MG63 (cell line): ENCODE data around the gene TMBIM4. TPM values are rescaled to one million over a fixed set of nuclear protein-coding genes. Genes with fewer than 3 reads are reported as not detected.
"Not testable (repeated sequence)": the region's sequence is repeated elsewhere in the genome, so short reads cannot be mapped to it uniquely, and the experiment has no call there.

Experiments
- DNase-seq: peaks from one replicate; pipeline ENCODE4 v3.0.0-alpha.2; 2020
- H3K27me3 ChIP-seq: fragments of 250-450 bp; sonication (Bioruptor Pico); 2 replicates; pipeline ENCODE4 v1.5.1; 2020; ENCODE audit warnings: mild to moderate bottlenecking, moderate library complexity
- H3K36me3 ChIP-seq: fragments of 250-450 bp; sonication (Bioruptor Pico); 2 replicates; pipeline ENCODE4 v1.5.1; 2020; ENCODE audit warnings: mild to moderate bottlenecking, moderate library complexity
- H3K4me3 ChIP-seq: fragments of 250-450 bp; sonication (Bioruptor Pico); 2 replicates; pipeline ENCODE4 v1.5.1; 2020; ENCODE audit warnings: mild to moderate bottlenecking, moderate library complexity
- H3K9me3 ChIP-seq: fragments of 250-450 bp; sonication (Bioruptor Pico); 2 replicates; pipeline ENCODE4 v1.5.1; 2020; ENCODE audit warnings: mild to moderate bottlenecking, moderate library complexity
- total RNA-seq: library from RNA; depleted of rRNA; stranded (reverse); fragments of >200 nt; shearing (Covaris generic); gene quantifications from 2 replicates; pipeline ENCODE4 v1.2.3, GENCODE V29; 2014; ENCODE audit warnings: low replicate concordance

TMBIM4 gene
- total RNA-seq, 1 experiment from 2014 or later = 16.4 TPM

DNA sequence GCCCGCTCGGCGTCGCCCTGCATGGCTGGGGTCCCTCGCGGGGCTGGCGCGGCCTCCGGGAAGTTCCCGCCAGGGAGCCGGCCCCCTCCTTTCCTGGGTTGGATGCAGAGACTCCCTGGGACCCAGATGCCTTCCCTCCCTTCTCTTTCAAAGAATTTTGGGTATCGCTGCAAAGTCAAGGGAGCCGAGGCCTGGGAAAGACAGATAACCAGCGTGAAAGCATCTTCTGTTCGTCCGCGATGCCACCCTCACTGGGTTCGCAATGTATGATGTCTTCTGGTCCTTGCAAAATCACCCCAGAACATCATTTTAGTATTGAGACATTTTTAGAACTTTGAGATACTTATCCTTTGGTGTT is 19.7 kb upstream of the TMBIM4 start:
- H3K36me3 ChIP-seq = no peaks in the 10 kb centered on the region
- no peaks in the 10 kb centered on the region for H3K9me3 ChIP-seq
- H3K4me3 ChIP-seq = peak overlapping the region; percentile 54
- H3K27me3 ChIP-seq = no peaks in the 10 kb centered on the region
- DNase-seq = no peak

DNA sequence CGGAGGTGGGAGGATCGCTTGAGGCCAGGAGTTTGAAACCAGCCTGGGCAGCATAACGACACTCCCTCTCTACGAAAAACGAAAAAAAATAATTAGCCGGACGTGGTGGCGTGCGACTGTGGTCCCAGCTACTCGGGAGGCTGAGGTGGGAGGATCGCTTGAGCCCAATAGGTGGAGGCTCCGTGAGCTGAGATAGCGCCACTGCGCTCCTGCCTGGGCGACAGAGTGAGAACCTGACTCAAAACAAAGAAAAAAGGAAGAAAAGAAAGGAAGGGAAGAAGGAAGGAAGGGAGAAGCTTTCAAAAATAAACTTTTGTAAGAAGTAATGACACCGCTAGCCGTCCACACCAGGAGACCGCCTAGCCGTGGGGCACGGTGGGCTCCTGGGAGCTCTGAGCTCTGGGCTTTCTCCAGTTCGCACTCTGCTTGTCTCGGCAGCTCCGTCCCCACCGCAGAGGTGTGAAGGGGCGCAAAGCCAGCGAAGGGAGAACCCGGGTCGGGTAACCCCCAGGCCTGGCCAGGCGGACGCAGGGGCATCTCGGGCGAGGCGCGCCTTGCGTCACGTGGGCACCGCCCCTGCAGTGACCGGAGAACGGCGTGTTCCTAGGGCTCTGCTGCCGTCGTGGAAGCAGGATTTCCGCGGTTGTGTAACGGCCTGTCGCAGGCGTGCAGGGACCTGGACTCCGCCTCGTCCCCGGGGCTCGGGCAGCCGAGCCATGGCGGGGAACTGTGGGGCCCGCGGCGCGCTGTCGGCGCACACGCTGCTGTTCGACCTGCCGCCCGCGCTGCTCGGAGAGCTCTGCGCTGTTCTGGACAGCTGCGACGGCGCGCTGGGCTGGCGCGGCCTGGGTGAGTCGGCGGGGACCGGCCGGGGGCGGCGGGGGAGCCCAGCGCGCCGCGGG is 19.0 kb upstream of the TMBIM4 start, which contains the start of gene IRAK3:
Gene IRAK3 (plus strand): TSS at position 631 of the 902 bp plus-strand sequence. CDS start 86 bp downstream, at position 717.
- Histone ChIP-seq H3K4me3 (peak within 1 kb of the TSS; percentile 54), H3K27me3 (no peaks in the 10 kb centered on the region), H3K36me3 (no peaks in the 10 kb centered on the region), H3K9me3 (no peaks in the 10 kb centered on the region)
- DNase-seq = peak; percentile 62

DNA sequence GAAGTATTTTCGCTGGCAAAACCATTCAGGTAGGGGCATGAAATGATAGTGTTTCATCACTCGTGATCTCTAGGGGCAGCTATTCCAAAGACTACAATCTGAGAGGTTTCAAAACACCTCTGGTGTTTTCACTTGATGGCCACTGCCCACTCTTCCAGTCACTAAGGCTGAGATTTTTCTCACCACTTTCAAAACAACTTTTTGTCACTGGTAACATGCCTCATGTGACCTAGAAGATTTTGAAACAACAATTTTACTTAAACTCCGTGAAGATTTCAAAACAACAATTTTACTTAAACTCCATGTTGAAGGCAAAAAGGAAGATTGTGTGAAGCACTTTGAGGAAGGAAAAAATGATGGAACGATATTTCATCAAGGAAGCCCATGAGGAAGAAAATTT is 18.0 kb upstream of the TMBIM4 start:
- no peaks in the 10 kb centered on the region for H3K36me3 ChIP-seq
- no peak overlapping the region for H3K4me3 ChIP-seq
- no peak for DNase-seq
- no peaks in the 10 kb centered on the region for H3K9me3 ChIP-seq
- H3K27me3 ChIP-seq = no peaks in the 10 kb centered on the region

DNA sequence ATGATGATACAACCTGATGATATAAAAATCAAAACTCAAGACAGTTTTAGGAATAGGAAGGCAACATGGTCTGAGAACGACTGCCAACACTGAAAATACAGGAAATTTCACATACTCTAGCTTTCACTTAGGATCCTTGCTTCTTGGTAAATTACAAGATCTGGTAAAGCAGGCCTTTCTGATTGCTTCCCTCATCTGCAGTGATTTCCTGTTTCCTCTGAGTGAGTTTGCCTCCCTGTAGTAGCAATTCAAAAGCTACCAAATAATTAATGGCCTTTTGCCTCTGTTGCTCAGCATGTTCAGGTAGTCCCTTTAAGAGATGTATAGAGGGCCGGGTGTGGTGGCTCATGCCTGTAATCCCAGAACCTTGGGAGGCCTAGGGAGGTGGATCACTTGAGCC is 17.2 kb upstream of the TMBIM4 start:
- no peak overlapping the region for H3K4me3 ChIP-seq
- no peak for DNase-seq
- no peaks in the 10 kb centered on the region for H3K36me3 ChIP-seq
- H3K9me3 ChIP-seq = no peaks in the 10 kb centered on the region
- H3K27me3 ChIP-seq = no peaks in the 10 kb centered on the region

DNA sequence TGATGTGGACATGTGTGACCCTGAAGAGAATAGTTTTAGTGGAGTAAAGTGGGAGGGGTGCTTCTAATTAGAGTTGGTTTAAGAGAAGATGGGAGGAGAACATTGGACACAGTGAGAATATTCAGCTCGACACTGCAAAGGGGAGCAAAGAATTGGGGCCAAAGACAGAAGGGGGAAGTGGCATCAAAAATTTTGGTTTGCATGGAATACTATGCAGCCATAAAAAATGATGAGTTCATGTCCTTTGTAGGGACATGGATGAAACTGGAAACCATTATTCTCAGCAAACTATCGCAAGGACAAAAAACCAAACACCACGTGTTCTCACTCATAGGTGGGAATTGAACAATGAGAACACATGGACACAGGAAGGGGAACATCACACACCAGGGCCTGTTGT is 15.0 kb upstream of the TMBIM4 start:
- not testable (repeated sequence) for DNase-seq, H3K27me3 ChIP-seq, H3K36me3 ChIP-seq, H3K4me3 ChIP-seq, H3K9me3 ChIP-seq

DNA sequence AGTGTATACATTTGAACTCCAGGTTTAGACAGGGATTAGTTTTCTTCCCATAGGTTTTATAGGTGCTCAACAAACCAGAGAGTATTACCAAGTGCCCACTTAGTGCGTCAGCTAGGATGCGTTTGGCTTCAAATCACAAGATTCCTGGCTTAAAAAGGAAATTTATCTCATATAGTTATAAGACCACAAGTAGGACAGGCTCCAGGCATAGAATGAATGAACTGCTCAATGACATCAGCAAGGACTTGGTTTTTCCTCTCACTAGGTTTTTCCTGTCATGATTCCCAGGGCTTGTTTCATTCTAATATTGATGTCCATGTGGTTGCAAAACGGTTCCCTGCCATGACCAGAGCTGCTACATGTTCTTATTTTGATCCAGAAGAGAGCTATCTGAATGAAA is 13.2 kb upstream of the TMBIM4 start:
- Histone ChIP-seq H3K36me3 (no peaks in the 10 kb centered on the region), H3K9me3 (no peaks in the 10 kb centered on the region), H3K4me3 (no peak overlapping the region), H3K27me3 (peaks cover 3% of the 10 kb centered on the region; the same call in 1 of the 2 replicates)
- no peak for DNase-seq

DNA sequence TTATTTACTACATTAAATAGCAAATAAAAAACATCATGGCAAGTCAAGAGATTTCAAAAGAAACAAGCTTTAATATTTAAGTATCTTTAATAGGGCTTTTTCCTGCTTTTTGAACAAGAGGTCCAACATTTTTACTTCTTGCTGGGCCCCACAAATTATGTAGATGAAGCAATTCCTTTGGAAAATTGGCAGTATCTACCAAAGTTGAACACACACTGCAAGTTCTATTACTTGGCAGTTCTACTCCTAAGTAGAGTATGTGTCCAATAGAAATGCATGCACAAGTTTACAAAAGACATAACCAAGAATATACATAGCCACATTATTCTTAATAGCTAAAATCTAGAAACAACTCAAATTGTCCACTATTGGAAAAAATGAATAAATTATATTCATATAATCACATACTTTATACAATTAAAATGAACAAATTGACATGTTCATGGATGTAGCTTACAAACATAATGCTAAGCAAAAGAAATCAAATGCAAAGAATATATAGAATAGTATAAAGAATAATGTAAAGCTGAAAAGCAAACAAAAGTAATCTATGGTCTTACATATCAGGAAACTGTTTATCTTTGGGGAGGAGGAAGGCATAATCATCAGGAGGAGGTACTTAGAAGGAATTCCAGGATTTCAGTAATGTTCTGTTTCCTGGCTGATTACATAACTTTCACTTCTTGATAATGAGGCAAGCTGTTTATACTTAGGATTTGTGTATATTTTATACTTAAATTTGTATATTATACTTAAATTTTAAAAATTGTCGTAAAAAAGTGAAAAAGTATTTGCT is 6.5 kb upstream of the TMBIM4 start:
- no peaks in the 10 kb centered on the region for H3K9me3 ChIP-seq

DNA sequence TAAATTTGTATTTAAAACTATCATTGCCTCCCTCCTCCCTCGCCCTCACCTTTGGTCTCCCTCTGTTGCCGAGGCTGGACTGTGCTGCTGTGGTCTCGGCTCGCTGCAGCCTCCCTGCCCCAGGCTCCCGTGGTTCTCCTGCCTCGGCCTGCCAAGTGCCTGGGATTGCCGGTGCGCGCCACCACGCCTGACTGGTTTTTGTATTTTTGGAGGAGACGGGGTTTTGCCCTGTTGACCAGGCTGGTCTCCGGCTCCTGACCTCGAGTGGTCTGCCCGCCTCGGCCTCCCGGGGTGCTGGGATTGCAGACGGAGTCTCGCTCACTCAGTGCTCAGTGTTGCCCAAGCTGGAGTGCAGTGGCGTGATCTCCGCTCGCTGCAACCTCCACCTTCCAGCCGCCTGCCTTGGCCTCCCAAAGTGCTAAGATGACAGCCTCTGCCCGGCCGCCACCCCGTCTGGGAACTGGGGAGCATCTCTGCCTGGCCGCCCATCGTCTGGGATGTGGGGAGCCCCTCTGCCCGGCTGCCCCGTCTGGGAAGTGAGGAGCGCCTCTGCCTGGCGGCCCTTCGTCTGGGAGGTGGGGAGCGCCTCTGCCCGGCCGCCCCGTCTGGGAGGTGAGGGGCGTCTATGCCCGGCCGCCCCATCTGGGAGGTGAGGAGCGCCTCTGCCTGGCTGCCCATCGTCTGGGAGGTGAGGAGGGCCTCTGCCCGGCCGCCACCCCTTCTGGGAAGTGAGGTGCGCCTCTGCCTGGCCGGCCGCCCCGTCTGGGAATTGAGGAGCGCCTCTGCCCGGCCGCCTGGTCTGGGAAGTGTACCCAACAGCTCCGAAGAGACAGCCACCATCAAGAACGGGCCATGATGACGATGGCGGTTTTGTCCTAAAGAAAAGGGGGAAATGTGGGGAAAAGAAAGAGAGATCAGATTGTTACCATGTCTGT is 4.9 kb upstream of the TMBIM4 start:
- H3K9me3 ChIP-seq, H3K4me3 ChIP-seq, DNase-seq, H3K36me3 ChIP-seq, H3K27me3 ChIP-seq: not testable (repeated sequence)

More for the DNA sequence above, 6.5 kb upstream of the TMBIM4 start:
- DNase-seq = no peak
- no peak overlapping the region for H3K4me3 ChIP-seq
- no peaks in the 10 kb centered on the region for H3K36me3 ChIP-seq
- H3K27me3 ChIP-seq = peaks cover 3% of the 10 kb centered on the region; the same call in 1 of the 2 replicates

DNA sequence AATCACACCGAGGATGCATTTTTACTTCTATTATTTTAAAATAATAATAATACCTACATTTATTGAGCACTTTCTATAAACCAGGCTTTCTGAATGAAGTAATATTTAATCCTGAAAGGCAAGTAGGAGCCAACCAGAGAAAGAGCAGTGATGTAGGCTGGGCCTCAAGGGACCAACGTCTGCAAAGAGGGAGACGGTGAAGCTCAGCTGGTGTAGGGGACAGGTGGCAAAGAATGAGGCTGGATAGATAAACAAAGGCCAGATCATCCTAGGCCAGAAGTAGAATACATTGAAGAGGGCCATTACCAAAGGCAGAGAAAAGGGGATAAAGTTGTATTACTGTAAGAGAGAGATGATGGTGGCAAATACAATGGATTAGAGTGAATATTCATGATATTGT is 810 bp upstream of the TMBIM4 start:
- no peaks in the 10 kb centered on the region for H3K27me3 ChIP-seq
- no peak for DNase-seq
- peaks cover 9% of the 10 kb centered on the region for H3K36me3 ChIP-seq
- peak overlapping the region; percentile 67 for H3K4me3 ChIP-seq
- peaks cover 2% of the 10 kb centered on the region; the same call in 1 of the 2 replicates for H3K9me3 ChIP-seq

DNA sequence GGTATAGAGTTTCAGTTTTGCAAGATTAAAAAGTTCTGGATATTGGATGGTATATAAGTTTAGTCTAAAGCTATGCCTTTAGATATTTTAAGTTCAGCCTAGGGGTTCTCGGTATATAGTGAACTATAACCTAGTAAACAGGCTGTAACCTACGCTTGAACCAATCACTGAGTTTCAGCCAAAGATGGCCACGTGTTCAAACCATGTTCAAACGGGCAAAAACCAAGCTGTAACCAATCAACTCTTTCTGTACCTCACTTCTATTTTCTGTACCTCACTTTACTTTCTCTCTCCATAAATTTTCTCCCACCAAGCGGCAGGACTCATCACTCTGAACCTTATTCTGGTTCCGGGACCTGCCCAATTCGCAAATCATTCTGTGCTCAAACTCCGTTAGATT is 1.4 kb downstream of the TMBIM4 start:
- H3K27me3 ChIP-seq = no peaks in the 10 kb centered on the region
- peak overlapping the region; percentile 67 for H3K4me3 ChIP-seq
- peak; percentile 15 for DNase-seq
- peaks cover 19% of the 10 kb centered on the region for H3K36me3 ChIP-seq
- H3K9me3 ChIP-seq = peaks cover 10% of the 10 kb centered on the region

DNA sequence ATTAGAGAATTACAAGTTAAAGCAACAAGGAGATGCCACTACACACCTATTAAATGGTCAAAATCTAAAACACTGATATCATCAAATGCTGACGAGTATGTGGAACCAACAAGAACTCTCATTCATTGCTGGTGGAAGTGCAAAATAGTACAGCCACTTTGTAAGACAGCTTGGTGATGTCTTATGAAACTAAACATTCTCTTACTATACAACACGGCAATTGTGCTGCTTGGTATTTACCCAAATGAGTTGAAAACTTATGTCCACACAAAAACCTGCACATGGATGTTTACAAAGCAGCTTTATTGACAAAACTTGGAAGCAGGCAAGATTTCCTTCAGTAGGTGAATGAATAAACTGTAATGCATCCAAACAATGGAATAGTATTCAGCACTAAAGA is 3.2 kb downstream of the TMBIM4 start:
- H3K9me3 ChIP-seq = peaks cover 10% of the 10 kb centered on the region
- H3K4me3 ChIP-seq = no peak overlapping the region
- no peak for DNase-seq
- no peaks in the 10 kb centered on the region for H3K27me3 ChIP-seq
- peaks cover 19% of the 10 kb centered on the region for H3K36me3 ChIP-seq

DNA sequence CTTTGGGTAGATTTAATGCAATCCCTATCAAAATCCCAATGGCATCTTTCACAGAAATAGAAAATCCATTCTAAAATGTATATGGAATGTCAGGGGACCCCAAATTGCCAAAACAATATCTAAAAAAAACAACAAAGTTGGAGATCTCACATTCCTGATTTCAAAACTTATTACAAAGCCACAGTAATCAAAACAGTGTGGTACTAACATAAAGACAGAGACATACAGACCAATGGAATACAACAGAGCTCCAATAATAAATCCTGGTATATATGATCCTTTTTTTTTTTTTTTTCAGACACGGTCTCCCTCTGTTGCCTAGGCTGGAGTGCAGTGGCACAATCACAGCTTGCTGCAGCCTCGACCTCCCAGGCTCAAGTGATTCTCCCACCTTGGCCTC is 4.7 kb downstream of the TMBIM4 start:
- Histone ChIP-seq H3K27me3 (no peaks in the 10 kb centered on the region), H3K36me3 (peaks cover 28% of the 10 kb centered on the region), H3K4me3 (no peak overlapping the region), H3K9me3 (peaks cover 10% of the 10 kb centered on the region)
- no peak for DNase-seq

DNA sequence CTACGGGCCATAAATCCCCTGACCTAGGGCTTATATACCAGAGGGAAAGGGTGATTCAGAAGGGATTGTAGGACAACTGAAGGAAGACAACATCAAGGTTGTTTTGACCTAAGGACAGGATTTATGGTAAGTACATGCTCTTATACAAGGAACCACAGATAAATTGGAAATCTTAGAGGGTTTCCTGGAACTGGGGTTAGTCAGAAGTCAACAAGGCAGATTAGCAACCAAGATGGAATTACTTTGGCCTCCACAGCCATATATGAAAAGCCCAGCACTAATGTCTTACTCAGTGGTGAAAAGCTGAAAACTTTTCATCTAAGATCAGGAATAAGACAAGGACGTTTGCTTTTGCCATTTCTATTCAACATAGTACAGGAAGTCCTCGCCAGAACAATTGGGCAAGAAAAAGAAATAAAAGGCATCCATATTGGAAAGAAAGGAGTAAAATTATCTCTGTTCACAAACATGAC is 5.4 kb downstream of the TMBIM4 start:
- no peaks in the 10 kb centered on the region for H3K27me3 ChIP-seq
- no peak for DNase-seq
- H3K36me3 ChIP-seq = peaks cover 35% of the 10 kb centered on the region
- peaks cover 10% of the 10 kb centered on the region for H3K9me3 ChIP-seq
- H3K4me3 ChIP-seq = no peak overlapping the region

DNA sequence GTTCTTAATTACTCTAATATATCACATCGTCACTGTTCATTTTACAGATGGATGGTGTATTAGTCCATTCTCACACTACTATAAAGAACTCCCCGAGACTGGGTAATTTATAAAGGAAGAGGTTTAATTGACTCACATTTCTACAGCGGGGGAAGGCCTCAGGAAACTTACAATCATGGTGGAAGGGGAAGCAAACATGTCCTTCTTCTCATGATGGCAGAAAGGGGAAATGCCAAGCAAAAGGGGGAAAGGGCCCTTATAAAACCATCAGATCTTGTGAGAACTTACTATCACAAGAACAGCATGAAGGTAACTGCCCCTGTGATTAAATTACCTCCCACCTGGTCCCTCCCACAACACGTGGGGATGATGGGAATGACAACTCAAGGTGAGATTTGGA is 6.5 kb downstream of the TMBIM4 start:
- Histone ChIP-seq H3K27me3 (no peaks in the 10 kb centered on the region), H3K9me3 (peaks cover 10% of the 10 kb centered on the region), H3K4me3 (no peak overlapping the region), H3K36me3 (peaks cover 35% of the 10 kb centered on the region)
- DNase-seq = no peak

DNA sequence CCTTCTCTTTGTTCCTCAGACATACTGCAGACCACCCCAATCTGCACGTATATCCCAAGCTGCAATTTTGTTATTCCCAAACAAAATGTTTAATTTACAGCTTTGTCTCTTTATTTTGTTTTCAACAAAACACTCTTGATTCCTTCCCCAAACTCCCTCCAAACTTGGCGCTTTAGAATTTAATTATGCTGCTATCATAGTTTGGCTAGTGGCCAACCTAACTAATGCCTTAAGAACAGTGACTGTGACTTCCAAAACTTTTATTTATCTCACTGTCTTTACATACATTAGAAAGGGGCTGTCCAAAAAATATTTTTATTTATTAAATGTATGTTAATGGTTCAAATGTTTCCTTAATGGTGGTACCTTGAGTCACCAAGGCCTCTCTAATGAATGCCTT is 7.1 kb downstream of the TMBIM4 start:
- Histone ChIP-seq H3K27me3 (no peaks in the 10 kb centered on the region), H3K9me3 (peaks cover 10% of the 10 kb centered on the region), H3K36me3 (peaks cover 35% of the 10 kb centered on the region), H3K4me3 (no peak overlapping the region)
- DNase-seq = no peak

DNA sequence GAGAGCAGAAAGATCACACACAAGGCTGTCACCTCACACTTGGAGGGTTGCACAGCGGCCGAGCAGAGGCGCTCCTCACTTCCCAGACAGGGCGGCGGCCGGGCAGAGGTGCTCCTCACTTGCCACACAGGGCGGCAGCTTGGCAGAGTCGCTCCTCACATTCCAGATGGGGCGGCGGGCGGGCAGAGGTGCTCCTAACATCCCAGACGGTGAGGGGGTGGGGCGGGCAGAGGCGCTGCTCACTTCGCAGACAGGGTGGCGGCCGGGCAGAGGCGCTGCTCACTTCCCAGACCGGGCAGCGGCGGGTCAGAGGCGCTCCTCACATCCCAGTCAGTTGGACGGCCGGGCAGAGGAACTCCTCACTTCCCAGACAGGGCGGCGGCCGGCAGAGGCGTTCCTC is 9.1 kb downstream of the TMBIM4 start:
- DNase-seq = no peak
- no peak overlapping the region for H3K4me3 ChIP-seq

More for the DNA sequence above, 9.1 kb downstream of the TMBIM4 start:
- H3K27me3 ChIP-seq = no peaks in the 10 kb centered on the region
- peaks cover 9% of the 10 kb centered on the region for H3K9me3 ChIP-seq
- peaks cover 27% of the 10 kb centered on the region for H3K36me3 ChIP-seq
